GM13977 (cell line): ENCODE measurements around the gene ISCA1.

Experiments
- DNase-seq: peaks from one replicate; pipeline ENCODE4 v3.0.0; 2012; ENCODE audit warnings: low spot score
- CTCF ChIP-seq: IDR thresholded peaks from 2 replicates; pipeline ENCODE4 v1.5.1; 2012; ENCODE audit warnings: mild to moderate bottlenecking, control low read depth; ENCODE audit not compliant: insufficient read depth; ENCODE audit errors: extremely low read depth, missing control alignments
- in situ Hi-C: fragments of 300-500 bp; cut with MboI; formaldehyde crosslinking; loops from one replicate; pipeline ENCODE4 v1.12.0; 2022; ENCODE audit warnings: low sequenced_read_pairs, low pct_unique_long_range_greater_than_20kb, mixed read lengths, inconsistent platforms; ENCODE audit not compliant: unreplicated experiment

Gene ISCA1

GRCh38 chr9:86222667-86223066 lies 59.7 kb downstream of the ISCA1 start:
- in situ Hi-C loops: no loop called here
- DNase-seq: no peak
- TF ChIP-seq CTCF: no peak

- no peak for TF ChIP-seq CTCF
- in situ Hi-C loops: no loop called here
- DNase-seq: no peak
These were observed 62.7 kb downstream of the ISCA1 start for GRCh38 chr9:86219606-86220005.

- TF ChIP-seq CTCF: no peak
- DNase-seq: no peak
- in situ Hi-C loops: no loop called here
These were observed 65.1 kb downstream of the ISCA1 start for GRCh38 chr9:86217076-86217755.
